ENCODE results near the gene HFE.

HFE gene

DNA sequence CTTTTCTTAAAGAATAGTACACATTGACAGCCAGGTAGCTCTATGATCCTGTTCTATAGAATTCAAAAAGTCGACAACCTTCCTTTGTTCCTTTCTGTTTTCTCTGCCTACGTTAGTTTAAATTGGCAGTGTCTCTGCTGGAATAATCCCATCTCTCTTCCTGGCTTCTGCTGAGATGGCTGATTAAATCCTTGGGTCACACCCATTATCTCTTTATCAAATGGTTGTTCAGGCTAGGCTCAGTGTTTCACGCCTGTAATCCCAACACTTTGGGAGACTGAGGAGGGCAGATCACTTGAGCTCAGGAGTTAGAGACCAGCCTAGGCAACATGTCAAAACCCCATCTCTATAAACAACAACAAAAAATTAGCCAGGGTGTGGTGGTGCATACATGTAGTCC, 44.4 kb downstream of the HFE start:
- DNase-seq (ENCODE audit: low read depth in 2 of 2), result no peak

GRCh38 chr6:26133730-26134129, 46.5 kb downstream of the HFE start:
- no peak for DNase-seq (ENCODE audit: low read depth in 2 of 2)

GRCh38 chr6:26136321-26136720, 49.1 kb downstream of the HFE start:
- DNase-seq (ENCODE audit: low read depth in 2 of 2), result no peak

DNA sequence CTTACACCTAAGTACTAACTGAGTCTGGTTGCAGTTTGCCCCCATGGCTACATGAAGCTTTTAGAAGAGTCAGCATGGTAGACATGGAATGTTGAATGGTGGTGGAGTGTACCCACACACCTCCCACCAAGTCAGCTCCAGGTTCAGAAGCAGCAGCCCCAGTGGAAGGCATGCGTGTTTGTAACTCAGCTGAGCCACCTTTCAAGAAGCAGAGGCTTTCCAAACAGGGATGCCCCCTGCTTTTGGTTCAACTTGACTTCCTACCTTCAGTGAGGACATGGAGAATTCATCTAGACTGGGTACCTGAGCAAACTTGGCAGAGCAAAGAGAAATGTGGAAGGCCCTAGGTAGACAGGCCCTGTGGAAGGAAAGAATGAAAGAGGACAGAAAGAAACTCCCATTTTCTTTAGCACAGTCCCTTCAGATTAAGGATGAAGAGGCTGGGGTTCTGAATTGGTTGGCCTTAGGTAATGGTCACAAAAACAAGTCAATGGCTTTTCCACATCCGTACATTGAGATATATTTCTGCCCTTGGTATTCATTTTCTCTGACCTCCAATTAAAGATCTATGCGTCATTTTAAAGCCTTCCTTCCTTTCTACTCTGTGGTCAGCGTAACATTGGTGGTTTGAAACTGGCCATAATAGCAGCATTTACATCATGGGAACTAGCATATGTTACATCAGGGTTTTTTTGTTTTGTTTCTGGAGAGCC, 53.2 kb downstream of the HFE start:
- no peak for DNase-seq (ENCODE audit: low read depth in 2 of 2)

DNA sequence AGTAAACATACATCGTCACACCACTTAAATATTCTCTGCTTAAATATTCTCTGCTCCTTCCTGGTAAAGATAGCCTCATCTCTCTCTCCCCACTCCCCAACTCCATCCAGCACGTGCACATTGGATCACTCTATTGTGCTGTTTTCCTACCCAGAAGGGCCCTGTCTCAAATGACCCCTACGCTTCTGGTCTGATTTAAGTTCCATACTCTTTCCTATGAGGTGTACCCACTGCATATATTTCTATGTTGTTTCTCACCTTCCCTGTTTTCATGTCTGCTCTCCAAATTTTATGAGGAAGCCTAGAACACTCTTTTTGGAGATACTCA, 53.7 kb downstream of the HFE start:
- no peak for DNase-seq (ENCODE audit: low read depth in 2 of 2)

DNA sequence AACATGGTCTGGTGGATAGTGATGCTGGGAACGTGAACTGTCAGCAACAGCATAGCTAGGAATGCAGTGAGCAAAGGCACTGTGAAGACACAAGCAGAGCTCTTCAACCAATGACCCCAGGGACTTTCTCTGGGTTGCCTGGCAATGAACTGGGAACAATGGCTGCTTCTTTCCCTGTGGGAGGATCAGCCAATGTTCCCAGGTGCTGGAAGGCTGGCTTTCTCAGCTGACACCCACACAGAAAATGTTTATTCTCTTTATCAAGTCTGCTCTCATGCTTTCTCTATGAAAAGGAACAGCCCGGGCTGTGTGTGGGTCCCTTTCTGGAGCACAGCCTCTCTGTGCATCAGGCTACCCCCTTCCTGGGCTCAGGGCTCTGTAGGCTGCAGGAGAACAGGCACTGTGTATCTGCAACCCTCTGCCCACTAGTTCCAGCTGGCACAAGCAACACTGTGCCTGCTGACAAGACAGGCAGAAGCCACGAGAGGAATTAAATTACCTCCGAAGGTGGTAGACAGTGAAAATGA, 54.2 kb downstream of the HFE start:
- no peak for DNase-seq (ENCODE audit: low read depth in 2 of 2)

DNA sequence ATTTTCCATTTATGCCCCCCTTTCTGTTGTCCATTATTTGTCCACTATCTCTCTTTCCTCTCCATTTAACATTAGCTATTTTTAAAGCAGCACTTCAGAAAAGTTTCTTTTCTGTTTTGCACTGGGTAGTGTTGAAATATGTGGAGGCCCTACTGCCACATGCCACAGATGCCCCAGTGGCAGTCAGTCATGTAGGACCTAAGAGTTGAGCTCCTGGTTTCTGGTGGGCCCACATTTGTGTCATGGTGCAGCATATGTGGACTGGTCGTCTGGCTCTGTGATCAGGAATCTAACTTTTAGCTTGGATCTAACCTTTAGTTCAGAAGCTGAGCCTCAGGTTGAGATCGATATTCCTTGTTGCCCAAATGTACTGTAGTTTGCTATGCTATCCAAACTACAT, 54.8 kb downstream of the HFE start:
- DNase-seq (ENCODE audit: low read depth in 2 of 2), result no peak

Data from activated CD4-positive, alpha-beta T cell treated with anti-CD3 and anti-CD28 coated beads for 24 hours (primary cell).